Hematopoietic multipotent progenitor cell (in vitro differentiated cells): ENCODE measurements around the gene PPP1R15B. TPM values are rescaled to one million over a fixed set of nuclear protein-coding genes. Genes with fewer than 3 reads are reported as not detected.

ENCODE experiments used
- DNase-seq, 3 donors: peaks; one replicate each; pipeline ENCODE4 v3.0.0-alpha.2; 2011 to 2015; ENCODE audit warnings: low read depth in 2 of 3, low spot score in 2 of 3
- total RNA-seq: library from RNA; depleted of rRNA; stranded (reverse); fragments of >200 nt; gene quantifications from one replicate; pipeline ENCODE4 v1.2.3, GENCODE V29; 2012

The PPP1R15B gene
- total RNA-seq, 1 donor = 30.4 TPM

DNA sequence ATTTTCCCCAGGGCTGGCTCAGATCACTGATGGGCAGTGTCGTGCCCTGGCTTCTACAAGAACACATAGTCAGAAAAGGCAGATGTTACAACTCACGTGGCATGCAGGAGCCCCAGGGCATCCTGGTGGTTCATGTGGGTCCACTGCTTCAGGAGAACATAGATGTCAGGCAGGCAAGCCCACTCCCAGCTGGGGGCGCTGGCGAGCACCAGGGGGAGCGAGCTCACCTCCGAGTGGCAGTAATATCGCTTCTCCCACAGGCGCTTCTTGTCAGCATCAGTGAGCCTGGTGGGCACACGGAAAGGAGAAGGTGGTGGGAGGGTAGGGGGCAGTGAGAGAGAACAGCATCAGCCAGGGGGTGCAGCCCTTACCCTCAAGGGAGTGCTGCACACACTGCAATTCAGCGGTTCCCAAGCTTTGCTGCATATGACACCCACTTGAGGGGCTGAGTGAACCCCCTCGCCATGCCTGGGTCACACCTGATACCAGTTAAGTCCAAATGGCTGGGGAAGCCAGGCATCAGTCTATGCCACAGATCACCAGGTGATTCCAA lies 34.3 kb upstream of the PPP1R15B start:
- peak in 1 of 3 donors; percentile 63 for DNase-seq

DNA sequence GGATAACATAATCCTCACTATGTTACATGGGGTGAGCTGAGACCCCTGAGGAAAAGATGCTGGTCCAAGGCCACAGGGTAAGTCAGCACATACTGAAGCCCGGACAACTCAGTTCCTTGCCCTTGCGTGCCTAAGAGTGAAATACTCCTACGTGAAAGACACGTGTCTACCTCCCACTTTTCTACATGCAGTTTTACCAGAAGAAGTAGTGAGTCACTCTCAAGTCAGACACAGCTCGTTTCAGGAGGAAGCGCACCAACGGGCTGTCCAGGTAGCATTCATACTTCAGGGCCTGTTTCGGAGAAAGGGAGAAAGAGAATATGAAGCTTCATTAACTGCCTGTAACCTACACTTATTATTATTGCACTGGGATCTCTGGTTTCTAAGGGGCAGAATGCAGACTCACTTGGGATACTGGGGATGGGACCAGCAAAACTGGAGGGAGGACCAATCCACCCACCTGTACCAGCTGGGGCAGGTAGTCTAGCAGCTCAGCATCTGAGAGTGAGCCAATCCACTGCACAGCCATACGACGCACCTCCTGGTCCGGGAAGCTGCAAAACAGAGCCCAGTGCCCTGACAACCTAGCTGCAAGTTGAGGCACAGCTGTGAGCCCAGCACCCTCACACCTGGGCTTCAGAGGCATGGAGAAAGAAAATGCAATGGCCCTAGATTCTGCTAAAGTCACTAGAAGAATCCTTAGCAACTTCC lies 32.4 kb upstream of the PPP1R15B start:
- no peak for DNase-seq

DNA sequence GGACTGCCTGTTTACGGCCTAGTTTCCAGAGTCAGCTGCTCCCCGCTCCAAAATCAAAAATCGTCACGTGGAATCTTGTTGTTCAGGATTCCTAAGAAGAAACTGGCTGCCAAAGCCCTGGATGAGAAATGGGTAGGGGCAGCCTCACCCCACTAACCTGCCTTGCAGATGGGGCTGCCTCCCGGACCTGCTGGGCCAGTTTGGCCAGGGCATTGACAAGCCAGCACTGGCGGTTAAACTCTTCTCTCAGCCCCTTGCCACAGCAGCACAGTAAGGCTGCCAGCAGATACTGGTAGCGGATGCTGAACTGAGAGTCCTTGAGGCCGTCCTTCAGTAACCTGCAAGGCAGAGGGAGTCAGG lies 31.6 kb upstream of the PPP1R15B start:
- DNase-seq = no peak

DNA sequence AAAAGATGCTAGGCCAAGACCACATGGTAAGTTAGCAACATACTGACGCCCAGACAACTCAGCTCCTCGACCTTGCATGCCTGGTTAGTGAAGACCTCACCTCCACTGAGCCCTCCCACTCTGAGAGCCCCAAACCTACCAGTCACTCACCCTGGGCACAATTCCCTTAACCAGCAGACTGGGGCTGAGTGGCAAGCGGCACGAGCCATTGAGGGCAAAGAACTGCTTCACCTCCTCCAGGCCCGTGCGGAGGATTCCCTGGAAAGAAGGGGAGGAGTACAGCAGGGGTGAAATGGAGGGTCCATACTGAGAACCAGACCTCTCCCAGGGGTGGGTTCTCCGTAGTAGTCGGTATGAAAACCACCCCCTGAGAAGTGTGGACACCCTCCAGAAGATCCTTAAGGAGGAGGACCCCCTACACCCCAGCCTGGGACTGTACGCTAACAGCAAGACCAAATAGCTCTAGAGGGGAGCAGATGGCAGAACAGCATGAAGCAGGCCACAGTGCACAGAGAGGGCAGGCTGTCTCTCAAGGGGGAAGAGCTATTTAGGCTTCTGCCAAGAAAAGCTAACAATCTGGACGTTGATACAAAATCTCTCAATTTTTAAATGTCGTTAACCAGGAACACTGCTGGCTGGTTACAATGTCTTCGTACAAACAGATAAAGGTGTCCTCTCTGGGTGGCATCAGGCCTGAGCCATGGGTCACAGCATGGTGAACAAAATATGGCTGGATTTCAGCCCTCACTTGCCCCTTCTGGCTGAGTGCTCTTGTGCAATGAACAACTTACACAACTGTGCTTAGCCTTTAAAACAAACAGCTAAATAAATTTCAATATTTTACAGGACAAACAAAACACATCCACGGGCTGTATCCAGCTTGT lies 31.0 kb upstream of the PPP1R15B start:
- DNase-seq = no peak

DNA sequence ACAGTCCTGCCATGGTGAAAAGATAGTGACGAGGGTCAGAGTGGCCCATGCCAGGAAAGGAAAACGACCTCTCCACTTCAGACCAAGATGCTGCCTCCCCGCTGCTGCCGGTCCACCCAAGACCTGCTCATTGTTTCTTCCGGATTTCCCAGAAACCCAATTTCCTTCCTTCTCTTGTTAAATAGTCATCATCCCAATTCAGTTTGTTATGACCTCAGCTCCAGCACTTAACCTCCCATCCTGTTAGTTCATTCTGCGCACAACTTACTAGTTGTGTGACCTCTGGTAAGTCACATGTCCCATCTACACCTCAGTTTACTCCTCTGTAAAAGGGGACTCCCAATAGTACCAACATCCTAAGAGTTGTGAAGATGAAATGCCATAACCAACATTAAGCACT lies 29.9 kb upstream of the PPP1R15B start:
- no peak for DNase-seq

DNA sequence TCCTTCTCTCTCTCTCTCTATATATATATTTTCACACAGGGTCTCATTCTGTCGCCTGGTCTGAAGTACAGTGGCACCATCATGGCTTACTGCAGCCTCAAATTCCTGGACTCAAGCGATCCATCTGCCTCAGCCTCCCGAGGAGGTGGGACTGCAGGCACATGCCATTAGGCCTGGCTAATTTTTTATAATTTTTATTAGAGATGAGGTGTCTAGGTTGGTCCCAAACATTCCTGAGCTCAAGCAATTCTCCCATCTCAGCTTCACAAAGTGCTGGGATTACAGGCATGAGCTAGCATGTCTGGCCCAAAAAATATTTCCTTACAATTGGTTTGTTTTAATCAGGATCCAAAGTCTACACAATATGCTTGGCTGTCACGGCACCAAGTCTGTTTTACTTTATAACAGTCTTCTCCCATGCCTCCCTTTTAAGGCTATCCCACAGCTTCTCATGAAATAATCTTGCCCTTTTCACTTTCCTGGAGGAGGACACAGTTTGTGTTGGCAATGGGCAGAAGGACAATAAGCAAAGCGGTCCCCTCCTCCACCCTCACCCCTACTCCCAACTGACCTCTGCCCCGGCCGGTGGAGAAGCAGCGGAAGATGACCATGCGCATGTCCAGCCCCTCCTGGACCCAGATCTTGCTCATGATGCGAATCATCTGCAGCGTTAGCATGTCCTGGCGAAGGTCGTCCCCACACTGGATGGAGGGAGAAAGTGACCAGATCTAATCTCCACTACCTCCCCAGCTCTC lies 28.2 kb upstream of the PPP1R15B start:
- DNase-seq = no peak

DNA sequence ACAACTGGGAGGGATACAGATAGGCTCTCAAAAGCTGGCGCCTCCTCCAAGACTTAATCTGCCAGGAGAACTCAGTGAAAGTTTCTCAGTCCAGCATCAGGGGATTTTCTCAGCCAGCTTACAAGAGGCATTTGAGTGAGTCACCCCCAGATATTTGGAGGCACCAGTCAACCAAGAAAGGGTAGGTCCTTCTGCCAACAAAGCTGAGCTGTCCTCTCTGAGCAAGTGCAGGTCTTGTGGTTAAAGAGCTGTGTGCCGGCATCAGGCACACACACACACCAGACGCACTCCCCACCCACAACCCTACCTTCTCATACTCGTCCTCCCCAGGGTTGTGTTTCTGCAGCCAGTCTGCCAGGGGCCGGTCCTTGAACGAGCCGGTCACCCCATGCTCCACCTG lies 27.0 kb upstream of the PPP1R15B start:
- no peak for DNase-seq

DNA sequence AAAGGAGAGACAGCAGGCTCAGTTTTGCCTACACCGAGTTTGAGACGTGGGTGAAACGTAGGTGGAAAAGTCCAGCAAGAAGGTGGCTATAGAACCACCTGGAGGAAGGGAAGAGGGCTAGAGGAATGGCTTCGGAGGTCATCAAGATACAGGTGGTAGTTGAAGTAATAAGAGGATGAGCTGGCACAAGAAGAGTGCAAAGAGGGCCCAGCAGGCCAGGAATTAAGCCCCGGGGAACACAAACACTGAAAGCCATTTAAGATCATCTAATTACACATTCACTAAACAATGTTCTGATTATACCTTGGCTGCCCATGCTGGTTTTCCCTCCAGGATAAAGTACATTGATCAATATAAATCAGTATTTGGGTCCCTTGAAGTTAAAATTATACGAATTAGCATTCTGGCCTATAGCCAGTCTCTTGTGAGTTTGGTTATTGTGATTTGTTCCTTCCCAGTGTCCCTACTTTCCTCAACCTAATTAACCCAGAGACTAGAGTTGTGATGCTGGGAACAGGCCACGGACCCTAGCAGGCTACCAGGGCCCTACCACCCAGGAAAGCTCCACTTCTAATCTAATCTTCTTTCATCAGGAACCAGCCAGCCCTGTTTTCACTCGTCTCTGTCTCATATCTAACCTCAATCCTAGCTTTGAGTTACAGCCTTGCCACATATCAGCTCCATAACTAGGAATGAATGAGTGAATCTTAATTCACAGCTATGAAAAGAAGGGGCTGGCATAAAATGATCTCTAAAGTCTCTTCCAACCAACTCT lies 26.4 kb upstream of the PPP1R15B start:
- no peak for DNase-seq

DNA sequence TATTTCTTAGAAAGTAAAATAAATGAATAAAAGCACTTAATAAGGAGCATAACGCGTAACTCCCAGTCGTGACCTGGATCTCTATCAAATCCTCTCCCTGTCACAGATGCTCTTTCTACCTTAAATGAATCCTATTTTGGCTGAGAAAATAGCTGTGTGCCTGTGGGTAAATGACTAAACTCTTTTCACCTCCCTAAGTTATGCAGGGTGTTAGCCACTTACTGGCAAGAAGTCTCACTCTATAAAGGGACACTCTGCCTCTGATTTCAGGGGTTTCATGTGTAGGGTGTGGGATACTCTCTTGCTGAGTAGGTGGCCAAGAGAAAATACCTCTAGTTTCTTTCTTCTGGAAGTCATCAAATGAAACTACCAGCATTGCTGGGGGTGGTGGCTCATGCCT lies 24.3 kb upstream of the PPP1R15B start:
- DNase-seq = no peak

DNA sequence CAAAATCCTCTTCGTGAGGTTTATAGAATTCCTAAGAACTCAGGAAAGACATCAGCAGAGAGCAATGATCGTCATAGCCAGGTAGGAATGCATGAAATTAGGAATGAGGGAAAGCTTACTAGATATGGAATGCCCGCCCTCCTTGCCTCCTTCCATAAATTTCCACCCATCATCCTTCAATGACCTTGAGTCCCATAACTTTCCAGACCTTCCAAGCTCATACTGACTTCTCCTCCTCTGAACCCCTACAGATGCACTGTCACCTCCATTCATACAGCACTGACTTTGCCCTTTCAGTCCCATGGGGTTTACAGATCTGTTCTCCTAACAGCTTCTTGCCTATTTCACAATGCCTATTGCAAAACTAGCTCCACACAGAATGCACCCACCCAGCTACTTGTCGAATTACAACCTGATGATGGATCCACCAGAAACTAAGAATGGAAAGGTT lies 23.8 kb upstream of the PPP1R15B start:
- no peak for DNase-seq

DNA sequence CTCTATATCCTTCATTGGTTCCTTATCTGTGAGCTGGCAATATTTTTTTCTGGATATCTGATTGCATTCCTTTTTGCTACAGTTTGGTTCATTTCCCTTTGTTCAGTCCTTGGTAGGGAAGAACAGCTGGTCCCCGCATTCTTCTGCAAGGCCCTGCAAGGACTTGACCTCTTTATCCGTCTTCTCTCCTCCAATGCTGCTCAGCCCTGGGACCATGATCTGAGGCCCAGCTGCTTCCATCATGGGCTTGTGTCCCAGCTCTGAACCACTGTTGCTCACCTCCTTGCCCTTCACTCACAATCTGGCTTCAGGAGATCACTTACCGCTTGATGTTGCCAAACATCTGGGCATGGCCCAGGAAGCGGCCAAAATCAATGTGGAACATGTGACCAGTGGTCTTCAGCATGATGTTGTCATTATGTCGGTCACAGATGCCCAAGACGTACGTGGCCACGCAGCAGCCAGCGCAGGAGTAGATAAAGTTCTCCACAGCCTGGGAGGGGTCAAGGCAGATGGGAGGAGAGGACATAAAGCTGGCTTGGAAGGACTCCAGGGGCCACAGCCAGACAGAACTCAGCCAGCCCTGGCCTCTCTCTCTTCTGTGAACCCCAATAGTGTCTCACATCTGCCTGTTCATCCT lies 22.6 kb upstream of the PPP1R15B start:
- no peak for DNase-seq

DNA sequence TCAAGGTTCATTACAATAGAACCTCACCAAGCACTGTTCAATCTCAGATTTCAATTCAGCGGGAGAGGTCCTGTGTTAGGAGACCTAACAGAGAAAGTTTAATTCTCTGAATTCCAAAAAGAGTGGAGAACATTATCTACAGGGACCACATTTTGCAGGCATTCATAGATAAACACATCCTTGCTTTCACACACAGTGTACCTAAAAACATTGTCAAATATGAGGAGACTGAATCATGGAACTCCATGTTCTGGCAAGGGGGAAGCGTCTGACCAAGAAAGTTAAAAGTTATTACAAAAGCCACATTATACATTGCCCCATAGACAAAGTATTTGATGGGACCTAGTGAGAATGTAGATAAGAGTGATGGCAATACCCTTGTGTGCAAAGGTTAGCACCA lies 21.1 kb upstream of the PPP1R15B start:
- no peak for DNase-seq

DNA sequence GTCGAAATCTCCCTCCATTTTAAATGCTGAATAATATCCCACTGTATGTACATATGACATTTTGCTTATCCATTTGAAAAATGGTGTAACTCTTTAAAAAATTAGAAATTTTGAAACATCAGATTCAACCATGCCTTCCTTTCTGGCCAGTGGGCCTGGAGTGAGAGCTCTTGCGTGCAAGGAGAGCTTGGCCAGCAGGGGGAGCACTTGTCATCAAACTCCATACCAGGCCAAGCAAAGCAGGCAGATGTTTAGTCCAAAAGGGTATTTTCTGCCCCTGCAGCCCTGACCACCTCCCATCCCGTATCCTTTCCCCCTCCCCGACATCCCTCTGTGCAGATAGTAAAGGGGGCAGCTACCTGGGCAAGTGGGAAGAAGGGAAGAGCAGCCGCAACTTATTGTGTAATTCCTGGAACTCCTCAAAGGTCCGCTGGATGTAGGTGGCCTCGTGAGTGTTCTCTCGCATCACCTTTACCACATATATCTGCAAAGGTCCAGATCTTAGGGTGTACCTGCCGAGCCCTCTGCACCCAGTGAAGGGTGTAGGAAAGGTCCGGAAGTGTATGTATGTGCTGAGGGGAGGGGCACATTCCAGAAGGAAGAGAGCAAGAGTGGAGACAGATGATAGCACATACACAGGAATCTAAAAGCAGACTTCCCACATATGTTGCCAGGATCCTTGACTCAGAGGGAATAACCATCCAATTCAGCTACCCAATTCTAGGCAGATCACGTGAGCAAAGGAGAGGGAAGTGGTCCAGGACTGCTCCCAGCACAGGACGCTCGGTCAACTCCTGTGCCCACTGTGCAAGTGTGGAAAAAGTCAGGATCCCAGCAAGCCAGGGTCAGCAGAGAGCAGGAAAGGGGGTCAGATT lies 19.9 kb upstream of the PPP1R15B start:
- DNase-seq = peak; percentile 58 to 79 (median 74)

DNA sequence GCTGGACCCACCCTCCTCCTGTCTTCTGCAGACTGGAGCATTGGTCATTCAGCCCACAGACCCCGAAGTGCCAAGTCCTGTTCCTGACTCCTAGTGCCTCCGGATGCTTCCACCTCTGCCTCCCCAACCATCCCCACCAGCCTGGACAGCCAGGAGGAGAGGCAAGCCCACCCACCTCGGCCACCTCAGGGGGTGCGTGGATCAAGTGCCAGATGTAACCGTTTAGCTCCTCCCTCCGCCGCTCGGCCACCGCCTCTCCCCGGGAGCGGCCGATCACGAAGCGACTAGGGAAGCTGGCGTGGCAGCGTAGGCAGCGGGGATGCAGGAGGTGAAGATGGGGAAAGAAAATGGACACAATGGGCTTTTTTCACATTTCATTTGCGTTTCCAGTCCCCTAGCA lies 18.1 kb upstream of the PPP1R15B start:
- DNase-seq = no peak

DNA sequence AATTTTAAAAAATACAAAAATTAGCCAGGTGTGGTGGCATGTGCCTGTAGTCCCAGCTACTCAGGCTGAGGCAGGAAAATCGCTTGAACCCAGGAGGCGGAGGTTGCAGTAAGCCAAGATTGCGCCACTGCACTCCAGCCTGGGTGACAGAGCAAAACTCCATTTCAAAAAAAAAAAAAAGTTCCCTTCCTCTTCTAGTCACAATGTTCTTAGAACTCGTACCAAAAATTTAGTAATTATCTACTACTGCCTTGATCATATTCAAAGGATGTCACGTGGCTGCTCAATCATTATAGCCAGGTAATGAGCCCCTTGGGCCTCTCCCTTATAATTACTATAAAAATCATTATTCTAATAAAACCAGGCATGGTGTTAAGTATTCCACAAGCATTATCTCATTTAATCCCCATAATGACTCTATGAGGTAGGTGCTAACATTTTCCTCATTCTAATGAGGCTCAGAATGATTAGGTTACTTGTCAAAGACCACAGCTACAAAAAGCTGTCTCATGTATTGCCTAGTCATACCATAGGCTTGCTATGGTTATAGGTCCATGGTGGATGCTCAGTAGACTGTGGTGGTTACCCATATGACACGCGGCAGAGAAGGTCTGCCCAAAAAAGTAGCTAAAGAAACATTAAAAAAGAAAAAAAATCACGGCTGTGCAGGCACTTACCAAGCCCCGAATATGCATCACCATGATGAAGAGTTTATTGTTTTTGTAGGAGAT lies 15.5 kb upstream of the PPP1R15B start:
- DNase-seq = no peak

DNA sequence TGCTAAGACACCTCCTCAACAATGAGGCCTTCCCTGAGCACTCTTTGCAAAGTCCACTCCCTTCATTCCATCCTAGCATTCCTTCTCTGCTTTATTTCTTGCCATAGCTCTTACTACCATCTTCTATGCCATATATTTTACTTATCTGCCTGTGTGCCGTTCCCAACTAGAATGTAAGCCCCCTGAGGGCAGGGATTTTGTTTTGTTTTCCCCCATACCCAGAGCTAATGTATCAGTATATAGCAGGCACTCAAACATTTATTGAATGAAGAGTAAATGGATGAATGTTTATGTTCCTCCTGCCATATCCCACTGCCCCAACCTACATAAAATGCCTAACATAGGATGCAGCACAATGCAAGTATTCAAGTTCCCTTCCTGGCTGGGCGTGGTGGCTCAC lies 14.9 kb upstream of the PPP1R15B start:
- DNase-seq = no peak

DNA sequence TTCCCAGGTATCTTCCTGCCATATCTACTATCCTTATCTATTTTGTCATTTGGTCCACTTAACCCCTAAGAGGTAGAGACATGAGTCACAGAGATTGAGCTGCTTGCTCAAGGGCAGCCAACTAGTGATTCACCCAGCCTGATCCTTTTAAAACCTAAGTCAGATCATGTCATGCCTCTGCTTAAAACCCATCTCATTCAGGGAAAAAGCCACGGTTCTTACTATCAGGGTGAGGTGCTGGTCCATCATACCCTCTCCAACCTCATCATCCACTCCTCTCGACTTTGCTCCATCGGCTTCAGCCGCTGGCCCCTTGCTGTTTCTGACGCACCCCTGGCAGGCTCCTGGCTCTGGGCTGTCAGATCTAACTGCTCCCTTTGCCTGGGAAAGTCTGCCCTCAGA lies 14.4 kb upstream of the PPP1R15B start:
- no peak for DNase-seq

DNA sequence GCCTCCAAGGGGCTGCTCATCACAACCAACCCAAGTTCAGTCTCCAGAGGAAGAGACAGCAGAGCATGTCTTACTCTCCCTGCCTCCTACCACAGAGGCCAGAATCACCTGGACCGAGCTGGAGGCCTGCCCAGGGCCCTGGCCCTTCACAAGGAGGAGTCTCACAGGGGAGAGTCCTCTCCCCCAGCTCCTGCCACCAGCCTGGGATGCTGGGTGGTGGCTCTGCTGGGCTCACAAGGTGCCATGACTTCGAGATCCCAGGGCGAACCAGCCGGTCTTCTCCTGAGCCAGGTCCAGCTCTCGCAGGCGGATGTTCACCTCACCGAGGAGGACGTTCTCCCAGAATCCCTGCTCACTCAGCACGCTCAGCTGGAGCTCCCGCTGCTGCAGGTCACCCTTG lies 13.0 kb upstream of the PPP1R15B start:
- no peak for DNase-seq
